Activated naive CD4-positive, alpha-beta T cell treated with anti-CD3 and anti-CD28 coated beads, Interleukin-2, amount 50 U/mL, for 24 hours (primary cell): ENCODE measurements around the gene NMD3.

Source experiments
- H3K27ac Mint-ChIP-seq: one replicate; pipeline ENCODE4 v1.8.0; 2021; ENCODE audit warnings: mild to moderate bottlenecking, mixed read lengths
- H3K27me3 Mint-ChIP-seq: one replicate; pipeline ENCODE4 v1.8.0; 2021; ENCODE audit warnings: mixed read lengths
- H3K36me3 Mint-ChIP-seq: one replicate; pipeline ENCODE4 v1.8.0; 2021; ENCODE audit warnings: mixed read lengths
- H3K4me1 Mint-ChIP-seq: one replicate; pipeline ENCODE4 v1.8.0; 2021; ENCODE audit warnings: mixed read lengths
- H3K4me3 Mint-ChIP-seq: one replicate; pipeline ENCODE4 v1.8.0; 2021; ENCODE audit warnings: mild to moderate bottlenecking, mixed read lengths
- H3K9me3 Mint-ChIP-seq: one replicate; pipeline ENCODE4 v1.8.0; 2021; ENCODE audit warnings: mixed read lengths

The NMD3 gene

DNA sequence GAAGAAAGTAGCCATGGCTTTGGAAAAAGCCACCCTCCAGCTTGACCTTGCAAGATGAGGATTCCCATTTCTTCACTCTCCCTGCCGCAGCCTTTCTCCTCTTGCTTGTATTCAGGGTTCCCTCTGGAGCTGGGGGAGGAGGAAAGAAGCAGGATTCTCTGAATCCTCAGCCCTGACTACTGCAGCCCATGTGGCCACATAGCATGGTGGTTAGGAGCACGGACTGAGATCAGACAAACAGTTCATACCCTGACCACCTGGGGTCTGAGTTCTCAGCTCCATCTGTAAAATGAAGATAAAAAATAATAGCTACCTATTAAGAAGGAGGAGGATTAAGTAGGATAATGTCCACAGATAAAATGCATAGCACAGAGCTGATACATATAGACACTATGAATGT is 72.3 kb downstream of the NMD3 start:
- peaks cover 5% of the 10 kb centered on the region for H3K9me3 Mint-ChIP-seq
- H3K4me1 Mint-ChIP-seq = no peaks in the 10 kb centered on the region
- H3K36me3 Mint-ChIP-seq = peaks cover 4% of the 10 kb centered on the region
- no peaks in the 10 kb centered on the region for H3K27me3 Mint-ChIP-seq
- H3K4me3 Mint-ChIP-seq = no peak overlapping the region
- H3K27ac Mint-ChIP-seq = no peak overlapping the region

DNA sequence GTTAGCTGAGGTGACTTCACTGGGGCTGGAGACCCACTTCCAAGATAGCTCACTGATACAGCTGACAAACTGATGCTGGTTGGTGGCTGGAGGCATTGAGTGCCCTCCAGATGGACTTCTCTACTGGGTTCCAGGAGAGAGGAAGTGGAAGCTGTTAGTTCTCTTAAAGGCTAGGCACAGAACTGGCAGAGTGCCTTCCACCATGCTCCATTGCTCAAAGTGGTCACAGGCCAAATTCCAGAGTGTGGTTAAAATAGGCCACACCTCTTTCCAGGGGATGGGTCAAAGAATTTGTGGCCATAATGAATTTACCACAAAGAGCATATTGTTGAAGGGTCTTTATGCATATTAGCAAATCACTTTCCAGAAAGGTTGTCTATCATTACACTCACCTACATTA is 74.2 kb downstream of the NMD3 start:
- Mint-ChIP-seq H3K4me1 (no peaks in the 10 kb centered on the region), H3K4me3 (no peak overlapping the region), H3K36me3 (peaks cover 11% of the 10 kb centered on the region), H3K27ac (no peak overlapping the region), H3K9me3 (peaks cover 14% of the 10 kb centered on the region), H3K27me3 (no peaks in the 10 kb centered on the region)

DNA sequence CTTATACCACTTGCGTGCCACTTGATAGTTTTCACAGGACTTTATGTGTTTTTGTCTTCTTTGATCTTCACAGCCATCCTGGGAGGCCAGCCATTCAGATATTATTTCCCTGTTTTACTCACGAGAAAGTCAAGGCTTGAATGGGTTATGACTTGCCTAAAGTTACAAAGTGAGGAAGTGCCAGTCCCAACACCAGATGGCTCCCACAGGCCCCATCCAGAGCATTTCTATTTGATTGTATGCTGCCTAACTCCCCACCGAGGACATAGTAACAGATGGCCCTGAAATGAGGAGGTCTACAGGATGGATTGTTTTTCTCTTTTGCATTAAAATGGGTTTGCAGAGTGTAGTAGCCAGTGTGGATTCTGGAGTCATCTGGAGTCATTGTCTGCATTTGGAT is 75.7 kb downstream of the NMD3 start:
- H3K9me3 Mint-ChIP-seq = peaks cover 14% of the 10 kb centered on the region
- H3K27me3 Mint-ChIP-seq = no peaks in the 10 kb centered on the region
- H3K36me3 Mint-ChIP-seq = peaks cover 16% of the 10 kb centered on the region
- no peak overlapping the region for H3K27ac Mint-ChIP-seq
- H3K4me1 Mint-ChIP-seq = no peaks in the 10 kb centered on the region
- H3K4me3 Mint-ChIP-seq = no peak overlapping the region
